ENCODE data around the gene SARS2.

GRCh38 chr19:38875656-38876395 is 54.7 kb downstream of the SARS2 start:
- TF ChIP-seq CTCF (IDR thresholded peaks at IDR 0.05; ENCODE audit: low read depth, low read length, poor library complexity, severe bottlenecking): no peak
- TF ChIP-seq EZH2phosphoT487 (IDR thresholded peaks at IDR 0.05; ENCODE audit: borderline replicate concordance, low read length): no peak
